GM12872 (cell line): ENCODE measurements around the gene CCR2.
A peak's percentile ranks its signal among the peaks of the same experiment; 100 is the strongest.

Experiments used
- TF ChIP-seq, protein P1 (sequence below): IDR thresholded peaks from 3 replicates; pipeline ENCODE4 v1.5.1; 2011; ENCODE audit warnings: low read depth, mild to moderate bottlenecking, low read length, moderate library complexity; ENCODE audit not compliant: insufficient read depth

CCR2 gene

DNA sequence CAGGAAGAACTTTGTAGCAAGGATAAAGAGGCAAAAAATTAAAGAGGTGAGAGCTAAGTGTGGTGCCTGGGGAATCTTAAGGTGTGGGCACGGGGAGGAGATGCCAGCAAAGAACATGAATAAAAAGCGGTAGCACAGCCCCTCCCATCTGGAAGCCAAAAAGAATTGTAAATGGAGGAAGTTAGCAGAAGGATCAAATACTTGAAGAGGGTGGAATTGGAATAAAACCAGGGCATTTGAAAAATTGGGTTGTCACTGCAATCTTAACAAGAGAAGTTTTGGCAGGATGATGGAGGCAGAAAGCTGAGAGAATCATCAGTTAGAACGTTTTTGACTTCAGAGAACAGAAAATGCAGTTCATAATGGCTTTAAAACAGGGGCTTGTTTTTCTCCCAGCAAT is 2.4 kb downstream of the CCR2 start:
- TF ChIP-seq, protein P1, sequence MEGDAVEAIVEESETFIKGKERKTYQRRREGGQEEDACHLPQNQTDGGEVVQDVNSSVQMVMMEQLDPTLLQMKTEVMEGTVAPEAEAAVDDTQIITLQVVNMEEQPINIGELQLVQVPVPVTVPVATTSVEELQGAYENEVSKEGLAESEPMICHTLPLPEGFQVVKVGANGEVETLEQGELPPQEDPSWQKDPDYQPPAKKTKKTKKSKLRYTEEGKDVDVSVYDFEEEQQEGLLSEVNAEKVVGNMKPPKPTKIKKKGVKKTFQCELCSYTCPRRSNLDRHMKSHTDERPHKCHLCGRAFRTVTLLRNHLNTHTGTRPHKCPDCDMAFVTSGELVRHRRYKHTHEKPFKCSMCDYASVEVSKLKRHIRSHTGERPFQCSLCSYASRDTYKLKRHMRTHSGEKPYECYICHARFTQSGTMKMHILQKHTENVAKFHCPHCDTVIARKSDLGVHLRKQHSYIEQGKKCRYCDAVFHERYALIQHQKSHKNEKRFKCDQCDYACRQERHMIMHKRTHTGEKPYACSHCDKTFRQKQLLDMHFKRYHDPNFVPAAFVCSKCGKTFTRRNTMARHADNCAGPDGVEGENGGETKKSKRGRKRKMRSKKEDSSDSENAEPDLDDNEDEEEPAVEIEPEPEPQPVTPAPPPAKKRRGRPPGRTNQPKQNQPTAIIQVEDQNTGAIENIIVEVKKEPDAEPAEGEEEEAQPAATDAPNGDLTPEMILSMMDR = no peak

DNA sequence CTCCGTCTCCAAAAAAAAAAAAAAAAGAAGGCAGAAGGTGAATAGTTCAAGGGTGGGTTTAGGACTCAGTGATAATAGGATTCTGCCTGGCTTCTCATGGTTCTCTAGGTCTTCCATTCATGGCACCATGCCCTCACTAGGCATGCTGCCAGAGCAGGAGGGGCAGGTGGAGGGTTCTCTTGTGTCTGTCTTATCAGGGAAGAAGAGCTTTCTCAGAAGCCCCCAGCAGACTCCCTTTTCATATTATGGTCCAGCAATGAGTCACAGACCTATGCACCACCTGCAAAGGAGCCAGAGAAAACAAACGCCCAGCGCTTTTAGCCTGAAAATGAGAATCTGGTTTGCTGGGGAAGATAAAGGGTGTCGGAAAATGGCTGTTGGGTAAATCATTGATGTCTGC is 3.0 kb downstream of the CCR2 start:
- TF ChIP-seq, protein P1 = no peak

DNA sequence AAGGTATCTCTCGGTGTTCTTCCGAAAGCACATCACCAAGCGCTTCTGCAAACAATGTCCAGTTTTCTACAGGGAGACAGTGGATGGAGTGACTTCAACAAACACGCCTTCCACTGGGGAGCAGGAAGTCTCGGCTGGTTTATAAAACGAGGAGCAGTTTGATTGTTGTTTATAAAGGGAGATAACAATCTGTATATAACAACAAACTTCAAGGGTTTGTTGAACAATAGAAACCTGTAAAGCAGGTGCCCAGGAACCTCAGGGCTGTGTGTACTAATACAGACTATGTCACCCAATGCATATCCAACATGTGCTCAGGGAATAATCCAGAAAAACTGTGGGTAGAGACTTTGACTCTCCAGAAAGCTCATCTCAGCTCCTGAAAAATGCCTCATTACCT is 4.6 kb downstream of the CCR2 start:
- TF ChIP-seq, protein P1 = no peak

DNA sequence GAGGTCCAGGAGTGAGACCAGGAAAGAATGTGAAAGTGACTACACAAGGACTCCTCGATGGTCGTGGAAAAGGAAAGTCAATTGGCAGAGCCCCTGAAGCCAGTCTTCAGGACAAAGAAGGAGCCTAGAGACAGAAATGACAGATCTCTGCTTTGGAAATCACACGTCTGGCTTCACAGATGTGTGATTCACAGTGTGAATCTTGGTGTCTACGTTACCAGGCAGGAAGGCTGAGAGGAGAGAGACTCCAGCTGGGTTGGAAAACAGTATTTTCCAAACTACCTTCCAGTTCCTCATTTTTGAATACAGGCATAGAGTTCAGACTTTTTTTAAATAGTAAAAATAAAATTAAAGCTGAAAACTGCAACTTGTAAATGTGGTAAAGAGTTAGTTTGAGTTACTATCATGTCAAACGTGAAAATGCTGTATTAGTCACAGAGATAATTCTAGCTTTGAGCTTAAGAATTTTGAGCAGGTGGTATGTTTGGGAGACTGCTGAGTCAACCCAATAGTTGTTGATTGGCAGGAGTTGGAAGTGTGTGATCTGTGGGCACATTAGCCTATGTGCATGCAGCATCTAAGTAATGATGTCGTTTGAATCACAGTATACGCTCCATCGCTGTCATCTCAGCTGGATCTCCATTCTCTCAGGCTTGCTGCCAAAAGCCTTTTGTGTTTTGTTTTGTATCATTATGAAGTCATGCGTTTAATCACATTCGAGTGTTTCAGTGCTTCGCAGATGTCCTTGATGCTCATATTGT is 6.0 kb downstream of the CCR2 start:
- TF ChIP-seq, protein P1 = no peak

DNA sequence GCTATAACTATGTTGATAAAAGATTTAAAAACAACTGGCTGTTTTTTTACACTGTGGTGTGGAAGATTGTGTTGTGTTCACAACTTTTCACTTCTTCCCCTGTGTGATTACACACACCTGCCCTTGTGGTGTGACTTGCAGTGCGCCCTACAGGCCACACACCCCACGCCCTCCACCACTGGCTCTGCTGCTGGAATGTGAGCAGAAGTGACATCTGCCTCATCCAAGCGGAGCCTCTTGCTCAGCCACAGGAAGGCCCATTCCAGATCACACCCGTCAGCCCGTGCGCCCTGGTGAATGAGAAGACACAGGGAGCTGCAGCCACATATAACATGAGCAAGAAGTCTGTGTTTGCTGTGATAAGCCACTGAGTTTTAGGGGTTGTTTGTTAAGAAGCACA is 7.0 kb downstream of the CCR2 start:
- TF ChIP-seq, protein P1 = 0 out of 3 replicates have a peak, but pooled peaks have one; percentile 10

DNA sequence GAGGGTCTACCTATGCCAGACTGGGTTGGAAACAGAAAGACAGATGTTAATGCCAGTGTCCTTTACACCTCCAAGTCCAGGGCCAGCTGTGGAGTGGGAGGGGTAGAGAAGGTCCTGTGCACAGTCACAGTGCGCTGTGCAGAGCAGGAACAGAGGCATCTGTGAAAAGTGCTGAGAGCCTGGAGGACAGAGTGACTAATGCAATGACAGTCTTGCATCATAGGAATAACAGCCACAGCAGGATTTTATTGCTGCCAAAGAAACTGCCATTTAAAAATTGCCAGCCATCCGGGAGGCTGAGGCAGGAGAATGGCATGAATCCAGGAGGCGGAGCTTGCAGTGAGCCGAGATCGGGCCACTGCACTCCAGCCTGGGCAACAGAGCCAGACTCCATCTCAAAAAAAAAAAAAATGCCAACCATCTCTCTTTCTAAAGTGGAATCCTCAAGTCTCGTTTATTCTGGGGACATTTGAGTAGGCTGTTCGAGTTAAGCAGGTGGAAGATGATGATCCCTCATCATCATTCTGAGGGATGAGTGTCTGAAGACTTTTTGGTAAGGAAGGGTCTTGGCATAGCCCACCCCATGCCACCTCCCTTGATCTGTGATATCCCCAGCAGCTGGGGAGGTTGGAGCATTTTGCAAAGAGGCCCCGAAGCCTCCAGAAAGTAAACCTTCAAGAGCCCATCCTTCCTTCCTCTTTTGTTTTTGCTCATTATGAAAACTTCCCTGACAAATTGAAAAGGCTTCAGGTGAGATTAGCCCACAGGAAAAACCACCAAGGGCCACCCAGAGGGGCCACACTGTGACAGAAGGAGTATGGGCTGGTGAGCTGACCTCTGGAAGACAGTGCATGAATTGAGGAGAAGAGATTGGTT is 7.7 kb downstream of the CCR2 start:
- TF ChIP-seq, protein P1 = no peak

DNA sequence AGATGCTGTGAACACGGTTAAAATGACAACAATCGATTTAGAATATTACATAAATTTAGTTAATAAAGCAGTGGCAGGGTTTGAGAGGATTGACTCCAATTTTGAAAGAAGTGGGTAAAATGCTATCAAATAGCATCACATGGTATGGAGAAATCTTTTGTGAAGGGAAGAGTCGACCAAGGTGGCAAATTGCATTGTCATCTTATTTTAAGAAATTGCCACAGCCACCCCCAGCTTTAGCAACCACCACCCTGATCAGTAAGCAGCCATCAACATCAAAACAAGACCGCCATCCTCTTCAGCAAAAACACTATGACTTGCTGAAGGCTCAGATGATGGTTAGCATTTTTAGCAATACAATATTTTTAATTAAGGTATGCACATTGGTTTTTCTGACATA is 11.1 kb downstream of the CCR2 start:
- TF ChIP-seq, protein P1 = no peak
